ENCODE measurements around the gene HSF5.

HSF5 gene

GRCh38 chr17:58383892-58384462 lies 104.2 kb downstream of the HSF5 start:
- Histone ChIP-seq H3K9me3 (replicated peaks; ENCODE audit: insufficient read depth, low read length) (no peaks in the 10 kb centered on the region), H4K20me1 (ENCODE audit: insufficient read depth, low read length) (no peaks in the 10 kb centered on the region), H3K36me3 (replicated peaks; ENCODE audit: insufficient read depth, low read length) (no peaks in the 10 kb centered on the region), H3K9me2 (replicated peaks; ENCODE audit: insufficient read depth, low read length) (no peaks in the 10 kb centered on the region), H3K4me1 (ENCODE audit: low read length) (peaks cover 40% of the 10 kb centered on the region), H3K27ac (ENCODE audit: low read length) (no peak overlapping the region), H3K9ac (ENCODE audit: low read length) (no peak overlapping the region), H3K27me3 (replicated peaks; ENCODE audit: insufficient read depth, low read length) (no peaks in the 10 kb centered on the region; the same call in 1 of the 2 replicates), H3K79me2 (ENCODE audit: low read length) (no peaks in the 10 kb centered on the region), H2AFZ (ENCODE audit: low read length) (no peak overlapping the region), H3F3A (ENCODE audit: insufficient read depth, low read length) (peaks cover 18% of the 10 kb centered on the region), H3K4me2 (ENCODE audit: low read depth, low read length) (no peak overlapping the region), H3K4me3 (ENCODE audit: low read length) (no peak overlapping the region)
- no peak for DNase-seq
- TF ChIP-seq CTCF (IDR thresholded peaks at IDR 0.05; ENCODE audit: low read length) (no peak), EZH2 (optimal IDR thresholded peaks at IDR 0.05; ENCODE audit: low read depth, low read length) (no peak), EZH2phosphoT487 (IDR thresholded peaks at IDR 0.05; ENCODE audit: low read length) (no peak)

GRCh38 chr17:58382872-58383242 lies 105.4 kb downstream of the HSF5 start:
- Histone ChIP-seq H3K9me3 (replicated peaks; ENCODE audit: insufficient read depth, low read length) (no peaks in the 10 kb centered on the region), H3K4me1 (ENCODE audit: low read length) (peaks cover 32% of the 10 kb centered on the region), H3K4me3 (ENCODE audit: low read length) (peak overlapping the region; percentile 29; the same call in 1 of the 2 replicates), H3K36me3 (replicated peaks; ENCODE audit: insufficient read depth, low read length) (no peaks in the 10 kb centered on the region), H3K27ac (ENCODE audit: low read length) (peak overlapping the region; percentile 63; the same call in 1 of the 2 replicates), H3K4me2 (ENCODE audit: low read depth, low read length) (peak overlapping the region; percentile 55), H3F3A (ENCODE audit: insufficient read depth, low read length) (peaks cover 18% of the 10 kb centered on the region), H3K9me2 (replicated peaks; ENCODE audit: insufficient read depth, low read length) (no peaks in the 10 kb centered on the region), H3K79me2 (ENCODE audit: low read length) (no peaks in the 10 kb centered on the region), H2AFZ (ENCODE audit: low read length) (peak overlapping the region; percentile 29; the same call in 1 of the 2 replicates), H3K27me3 (replicated peaks; ENCODE audit: insufficient read depth, low read length) (no peaks in the 10 kb centered on the region; the same call in 1 of the 2 replicates), H4K20me1 (ENCODE audit: insufficient read depth, low read length) (no peaks in the 10 kb centered on the region), H3K9ac (ENCODE audit: low read length) (peak overlapping the region; percentile 9; the same call in 1 of the 2 replicates)
- DNase-seq, result no peak
- TF ChIP-seq EZH2 (optimal IDR thresholded peaks at IDR 0.05; ENCODE audit: low read depth, low read length), result no peak
- TF ChIP-seq CTCF (IDR thresholded peaks at IDR 0.05; ENCODE audit: low read length), result no peak
- TF ChIP-seq EZH2phosphoT487 (IDR thresholded peaks at IDR 0.05; ENCODE audit: low read length), result no peak

GRCh38 chr17:58382108-58382871 lies 105.9 kb downstream of the HSF5 start:
- peak overlapping the region; percentile 29; the same call in 1 of the 2 replicates for H2AFZ ChIP-seq (ENCODE audit: low read length)

More at GRCh38 chr17:58382108-58382871, 105.9 kb downstream of the HSF5 start:
- H3K9me3 ChIP-seq (replicated peaks; ENCODE audit: insufficient read depth, low read length), result no peaks in the 10 kb centered on the region
- H3K27me3 ChIP-seq (replicated peaks; ENCODE audit: insufficient read depth, low read length), result no peaks in the 10 kb centered on the region; the same call in 1 of the 2 replicates
- H3K4me2 ChIP-seq (ENCODE audit: low read depth, low read length), result peak overlapping the region; percentile 55
- peaks cover 32% of the 10 kb centered on the region for H3K4me1 ChIP-seq (ENCODE audit: low read length)
- peaks cover 18% of the 10 kb centered on the region for H3F3A ChIP-seq (ENCODE audit: insufficient read depth, low read length)
- peak overlapping the region; percentile 63 for H3K27ac ChIP-seq (ENCODE audit: low read length)
- peak; percentile 78 for DNase-seq
- TF ChIP-seq CTCF (IDR thresholded peaks at IDR 0.05; ENCODE audit: low read length) (no peak), EZH2phosphoT487 (IDR thresholded peaks at IDR 0.05; ENCODE audit: low read length) (no peak), EZH2 (optimal IDR thresholded peaks at IDR 0.05; ENCODE audit: low read depth, low read length) (no peak)
- H3K9me2 ChIP-seq (replicated peaks; ENCODE audit: insufficient read depth, low read length), result no peaks in the 10 kb centered on the region
- no peaks in the 10 kb centered on the region for H3K36me3 ChIP-seq (replicated peaks; ENCODE audit: insufficient read depth, low read length)
- peak overlapping the region; percentile 9; the same call in 1 of the 2 replicates for H3K9ac ChIP-seq (ENCODE audit: low read length)
- peak overlapping the region; percentile 29; the same call in 1 of the 2 replicates for H3K4me3 ChIP-seq (ENCODE audit: low read length)
- H3K79me2 ChIP-seq (ENCODE audit: low read length), result no peaks in the 10 kb centered on the region
- no peaks in the 10 kb centered on the region for H4K20me1 ChIP-seq (ENCODE audit: insufficient read depth, low read length)

Data from MM.1S (cell line).